Thoracic aorta (tissue), 2 donors: ENCODE results near the gene CERT1. TPM values are rescaled to one million over a fixed set of nuclear protein-coding genes. Genes with fewer than 3 reads are reported as not detected.

Experiments
- ATAC-seq: fragments of 150-250 bp; one replicate; pipeline ENCODE4 v1.8.0; 2017; ENCODE audit warnings: low read depth; ENCODE audit not compliant: insufficient number of reproducible peaks, low FRiP score
- DNase-seq: peaks from one replicate; pipeline ENCODE4 v3.0.0-alpha.2; 2020; ENCODE audit warnings: low spot score
- H3K27ac ChIP-seq, 2 donors: fragments of 200-600 bp; sonication (generic); 1 replicate in 1 of 2; 2 replicates in 1 of 2; pipeline ENCODE4 v1.5.1; 2016; ENCODE audit warnings: mild to moderate bottlenecking in 2 of 2, moderate library complexity in 2 of 2
- H3K27me3 ChIP-seq: fragments of 200-600 bp; sonication (generic); replicated peaks from 2 replicates; pipeline ENCODE4 v1.6.0; 2016; ENCODE audit warnings: mild to moderate bottlenecking; ENCODE audit not compliant: insufficient read depth
- H3K36me3 ChIP-seq: fragments of 200-600 bp; sonication (generic); one replicate; pipeline ENCODE4 v1.5.1; 2016
- H3K4me1 ChIP-seq, 2 donors: fragments of 200-600 bp; sonication (generic); 1 replicate in 1 of 2; 2 replicates in 1 of 2; pipeline versions ENCODE4 v1.5.1 to v1.6.0; 2016; ENCODE audit warnings: low read depth in 2 of 2, mild to moderate bottlenecking in 1 of 2; ENCODE audit not compliant: control insufficient read depth in 1 of 2
- H3K4me3 ChIP-seq: fragments of 200-600 bp; sonication (generic); 2 replicates; pipeline ENCODE4 v1.5.1; 2016; ENCODE audit warnings: mild to moderate bottlenecking
- H3K9me3 ChIP-seq: fragments of 200-600 bp; sonication (generic); 2 replicates; pipeline ENCODE4 v1.5.1; 2016
- CTCF ChIP-seq: fragments of 200-600 bp; sonication (generic); IDR thresholded peaks from one replicate; pipeline ENCODE4 v1.5.1; 2019; ENCODE audit warnings: antibody characterized with exemption
- total RNA-seq, 2 donors: library from RNA; depleted of rRNA; stranded (reverse); fragments of >200 nt; gene quantifications; one replicate each; pipeline versions ENCODE4 v1.1.0 to v1.2.3, GENCODE V29; 2016

CERT1 gene
- total RNA-seq, 2 donors from 2014 or later = 21.1 to 43.7 TPM

DNA sequence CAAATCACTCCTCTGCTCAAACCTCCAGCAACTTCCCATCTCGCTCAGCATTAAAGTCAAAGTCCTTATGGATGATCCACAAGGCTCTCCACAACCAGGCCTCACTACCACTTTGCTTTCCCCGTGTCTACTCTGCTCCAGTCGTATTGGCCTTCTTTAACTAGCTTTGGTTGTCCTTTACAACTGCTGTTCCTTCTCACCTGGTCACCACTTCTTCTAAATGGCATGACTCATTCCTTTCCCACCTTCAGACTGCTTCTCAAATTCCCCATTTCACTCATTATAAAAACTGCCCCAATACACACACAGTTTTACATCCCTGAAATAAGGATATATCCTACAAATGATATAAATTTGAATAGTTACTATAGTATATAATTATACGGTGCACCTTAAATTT is 30.4 kb downstream of the CERT1 start:
- DNase-seq = no peak
- Histone ChIP-seq H3K27me3 (no peaks in the 10 kb centered on the region), H3K4me1 (no peaks in the 10 kb centered on the region), H3K27ac (no peak overlapping the region), H3K9me3 (peaks cover 4% of the 10 kb centered on the region), H3K36me3 (no peaks in the 10 kb centered on the region), H3K4me3 (no peak overlapping the region)
- ATAC-seq = no peak
- no peak for TF ChIP-seq CTCF

- Histone ChIP-seq H3K27ac (no peak overlapping the region), H3K36me3 (no peaks in the 10 kb centered on the region), H3K27me3 (no peaks in the 10 kb centered on the region), H3K4me3 (no peak overlapping the region), H3K4me1 (no peaks in the 10 kb centered on the region), H3K9me3 (no peaks in the 10 kb centered on the region)
- no peak for DNase-seq
- TF ChIP-seq CTCF = no peak
- no peak for ATAC-seq
Observed at GRCh38 chr5:75475364-75475763, 36.1 kb downstream of the CERT1 start.

- no peak overlapping the region for H3K27ac ChIP-seq
- H3K9me3 ChIP-seq = peaks cover 14% of the 10 kb centered on the region
- TF ChIP-seq CTCF = no peak
- H3K4me1 ChIP-seq = no peaks in the 10 kb centered on the region
- no peaks in the 10 kb centered on the region for H3K36me3 ChIP-seq
- no peak for ATAC-seq
- no peaks in the 10 kb centered on the region for H3K27me3 ChIP-seq
- H3K4me3 ChIP-seq = no peak overlapping the region
- DNase-seq = no peak
Observed at GRCh38 chr5:75473463-75473862, 38.0 kb downstream of the CERT1 start.

- no peaks in the 10 kb centered on the region for H3K27me3 ChIP-seq
- H3K4me3 ChIP-seq = no peak overlapping the region
- H3K36me3 ChIP-seq = no peaks in the 10 kb centered on the region
- ATAC-seq = no peak
- no peak for TF ChIP-seq CTCF
- H3K27ac ChIP-seq = no peak overlapping the region
- no peaks in the 10 kb centered on the region for H3K4me1 ChIP-seq
- no peak for DNase-seq
- peaks cover 18% of the 10 kb centered on the region for H3K9me3 ChIP-seq
Observed at GRCh38 chr5:75472973-75473372, 38.5 kb downstream of the CERT1 start.

DNA sequence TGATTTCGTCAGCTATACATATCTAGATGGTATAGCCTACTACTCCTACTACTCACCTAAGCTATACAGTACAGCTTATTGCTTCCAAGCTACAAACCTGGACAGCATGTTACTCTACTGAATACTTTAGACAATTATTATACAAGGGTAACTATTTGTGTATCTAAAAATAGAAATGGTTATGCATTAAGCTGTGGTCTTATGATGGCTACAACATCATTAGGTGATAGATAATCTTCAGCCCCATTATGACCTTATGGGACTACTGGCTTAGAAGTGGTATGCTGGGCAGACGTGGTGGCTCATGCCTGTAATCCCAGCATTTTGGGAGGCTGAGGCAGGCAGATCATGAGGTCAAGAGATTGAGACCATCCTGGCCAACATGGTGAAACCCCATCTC is 40.2 kb downstream of the CERT1 start:
- DNase-seq (no peak), ATAC-seq (no peak)
- Histone ChIP-seq H3K27me3 (no peaks in the 10 kb centered on the region), H3K9me3 (peaks cover 18% of the 10 kb centered on the region), H3K36me3 (no peaks in the 10 kb centered on the region), H3K27ac (no peak overlapping the region), H3K4me1 (no peaks in the 10 kb centered on the region), H3K4me3 (no peak overlapping the region)
- no peak for TF ChIP-seq CTCF
